H9 (cell line): ENCODE measurements around the gene COL18A1. TPM values are rescaled to one million over a fixed set of nuclear protein-coding genes. Genes with fewer than 3 reads are reported as not detected.

Experiments used
- DNase-seq: peaks from one replicate; pipeline ENCODE4 v3.0.0-alpha.2; 2017
- H2AFZ ChIP-seq: one replicate; pipeline ENCODE4 v1.6.1; 2013; ENCODE audit warnings: mild to moderate bottlenecking, low read length, control low read depth, moderate library complexity
- H2AK5ac ChIP-seq: 2 replicates; pipeline ENCODE4 v1.6.1; 2013; ENCODE audit warnings: low read length, control low read depth, mixed read lengths; ENCODE audit not compliant: insufficient read length
- H2BK120ac ChIP-seq: one replicate; pipeline ENCODE4 v1.6.1; 2013; ENCODE audit warnings: low read depth, mild to moderate bottlenecking, low read length, control low read depth, inconsistent platforms; ENCODE audit not compliant: poor library complexity, severe bottlenecking
- H2BK12ac ChIP-seq: 2 replicates; pipeline ENCODE4 v1.6.1; 2013; ENCODE audit warnings: low read length, control low read depth, mixed read lengths, low read depth; ENCODE audit not compliant: insufficient read length
- H2BK15ac ChIP-seq: 2 replicates; pipeline ENCODE4 v1.6.1; 2013; ENCODE audit warnings: low read depth, low read length, control low read depth
- H2BK20ac ChIP-seq: one replicate; pipeline ENCODE4 v1.6.1; 2013; ENCODE audit warnings: low read depth, mild to moderate bottlenecking, low read length, control low read depth, inconsistent platforms; ENCODE audit not compliant: poor library complexity, severe bottlenecking
- H2BK5ac ChIP-seq: 2 replicates; pipeline ENCODE4 v1.6.1; 2013; ENCODE audit warnings: low read length, control low read depth, mixed read lengths; ENCODE audit not compliant: insufficient read length
- H3K14ac ChIP-seq: 2 replicates; pipeline ENCODE4 v1.6.1; 2013; ENCODE audit warnings: low read length, control low read depth; ENCODE audit not compliant: insufficient read depth
- H3K18ac ChIP-seq: 2 replicates; pipeline ENCODE4 v1.6.1; 2013; ENCODE audit warnings: low read depth, mild to moderate bottlenecking, mixed read lengths, low read length, control low read depth; ENCODE audit not compliant: insufficient read length
- H3K23ac ChIP-seq: 2 replicates; pipeline ENCODE4 v1.6.1; 2013; ENCODE audit warnings: low read length, control low read depth, mixed read lengths, low read depth; ENCODE audit not compliant: insufficient read length
- H3K23me2 ChIP-seq: 2 replicates; pipeline ENCODE4 v1.6.1; 2013; ENCODE audit warnings: low read depth, mild to moderate bottlenecking, mixed read lengths, low read length, control low read depth; ENCODE audit not compliant: insufficient read length, poor library complexity, severe bottlenecking
- H3K27ac ChIP-seq: 2 replicates; pipeline ENCODE4 v1.5.1; 2013; ENCODE audit warnings: low read length, control low read depth, mixed read lengths, low read depth; ENCODE audit not compliant: insufficient read length
- H3K27me3 ChIP-seq: 2 replicates; pipeline ENCODE4 v1.6.1; 2013; ENCODE audit warnings: low read length, control low read depth, inconsistent platforms; ENCODE audit not compliant: insufficient read depth
- H3K4ac ChIP-seq: 2 replicates; pipeline ENCODE4 v1.6.1; 2013; ENCODE audit warnings: low read depth, mild to moderate bottlenecking, control low read depth, inconsistent platforms, low read length, moderate library complexity
- H3K4me1 ChIP-seq: 2 replicates; pipeline ENCODE4 v1.6.1; 2013; ENCODE audit warnings: low read length, control low read depth, inconsistent platforms; ENCODE audit not compliant: insufficient read depth
- H3K4me2 ChIP-seq: 2 replicates; pipeline ENCODE4 v1.6.1; 2013; ENCODE audit warnings: low read length, control low read depth, mixed read lengths; ENCODE audit not compliant: insufficient read length, insufficient read depth
- H3K56ac ChIP-seq: 2 replicates; pipeline ENCODE4 v1.6.1; 2013; ENCODE audit warnings: low read depth, mild to moderate bottlenecking, mixed read lengths, low read length, control low read depth; ENCODE audit not compliant: insufficient read length
- H3K79me1 ChIP-seq: 2 replicates; pipeline ENCODE4 v1.6.1; 2013; ENCODE audit warnings: low read depth, mild to moderate bottlenecking, moderate library complexity, low read length, control low read depth, inconsistent platforms; ENCODE audit not compliant: insufficient read depth, poor library complexity, severe bottlenecking
- H3K79me2 ChIP-seq: 2 replicates; pipeline ENCODE4 v1.6.1; 2013; ENCODE audit warnings: low read length, control low read depth, inconsistent platforms; ENCODE audit not compliant: insufficient read depth
- H3K9ac ChIP-seq: 2 replicates; pipeline ENCODE4 v1.6.1; 2013; ENCODE audit warnings: low read length, control low read depth, mixed read lengths; ENCODE audit not compliant: insufficient read length; ENCODE audit errors: extremely low read depth
- H3K9me3 ChIP-seq: one replicate; pipeline ENCODE4 v1.6.1; 2013; ENCODE audit warnings: low read depth, low read length, inconsistent platforms; ENCODE audit not compliant: control insufficient read depth
- H3T11ph ChIP-seq: one replicate; pipeline ENCODE4 v1.6.1; 2013; ENCODE audit warnings: mild to moderate bottlenecking, low read length, control low read depth, inconsistent platforms
- H4K20me1 ChIP-seq: one replicate; pipeline ENCODE4 v1.6.1; 2013; ENCODE audit not compliant: control insufficient read depth, insufficient read length, insufficient read depth
- H4K5ac ChIP-seq: 2 replicates; pipeline ENCODE4 v1.6.1; 2013; ENCODE audit warnings: low read depth, mild to moderate bottlenecking, mixed read lengths, low read length, control low read depth; ENCODE audit not compliant: insufficient read length
- H4K8ac ChIP-seq: replicated peaks from 2 replicates; pipeline ENCODE4 v1.6.1; 2013; ENCODE audit warnings: low read length, control low read depth, mixed read lengths, low read depth; ENCODE audit not compliant: insufficient read length
- H4K91ac ChIP-seq: 2 replicates; pipeline ENCODE4 v1.6.1; 2013; ENCODE audit warnings: low read depth, mild to moderate bottlenecking, moderate library complexity, mixed read lengths, low read length, control low read depth; ENCODE audit not compliant: insufficient read length
- H3K27ac Mint-ChIP-seq, 3 experiments: 2 replicates in 2 of 3; 3 replicates in 1 of 3; pipeline ENCODE4 v1.8.0; 2020 to 2021; ENCODE audit warnings: mixed read lengths in 3 of 3, mild to moderate bottlenecking in 1 of 3, moderate library complexity in 1 of 3
- H3K27me3 Mint-ChIP-seq: 2 replicates; pipeline ENCODE4 v1.8.0; 2021; ENCODE audit warnings: low read depth, mild to moderate bottlenecking, moderate library complexity, mixed read lengths
- H3K36me3 Mint-ChIP-seq, 3 experiments: 2 replicates in 2 of 3; 3 replicates in 1 of 3; pipeline ENCODE4 v1.8.0; 2020 to 2021; ENCODE audit warnings: low read depth in 3 of 3, mixed read lengths in 3 of 3; ENCODE audit not compliant: insufficient read depth in 1 of 3
- H3K4me1 Mint-ChIP-seq, 2 experiments: 2 replicates each; pipeline ENCODE4 v1.8.0; 2020; ENCODE audit warnings: mixed read lengths in 2 of 2
- H3K4me3 Mint-ChIP-seq, 2 experiments: 2 replicates in 1 of 2; 3 replicates in 1 of 2; pipeline ENCODE4 v1.8.0; 2020 to 2021; ENCODE audit warnings: mild to moderate bottlenecking in 2 of 2, mixed read lengths in 2 of 2, moderate library complexity in 1 of 2
- H3K9me3 Mint-ChIP-seq, 2 experiments: 2 replicates in 1 of 2; 3 replicates in 1 of 2; pipeline ENCODE4 v1.8.0; 2020; ENCODE audit warnings: mild to moderate bottlenecking in 2 of 2, mixed read lengths in 2 of 2, moderate library complexity in 1 of 2
- WGBS: extraction: QIAGEN DNeasy Blood & Tissue Kit; methylation state at CpG from one replicate; pipeline ENCODE4 v1.1.7; 2013; ENCODE audit warnings: missing lambda C conversion rate, low lambda C conversion rate, mixed read lengths; ENCODE audit not compliant: insufficient read length; ENCODE audit errors: extremely low coverage; 5-methylcytosine and 5-hydroxymethylcytosine counted together
- total RNA-seq: library from RNA; stranded (reverse); gene quantifications from 2 replicates; pipeline ENCODE4 v1.2.1, GENCODE V29; 2021
- TF ChIP-seq, protein P1 (sequence below): fragments of 200-600 bp; sonication (generic); conservative IDR thresholded peaks from 3 replicates; pipeline ENCODE4 v1.8.0; 2021; ENCODE audit warnings: antibody characterized with exemption, mild to moderate bottlenecking

The COL18A1 gene
- total RNA-seq, 1 experiment from 2014 or later, result 232 TPM

DNA sequence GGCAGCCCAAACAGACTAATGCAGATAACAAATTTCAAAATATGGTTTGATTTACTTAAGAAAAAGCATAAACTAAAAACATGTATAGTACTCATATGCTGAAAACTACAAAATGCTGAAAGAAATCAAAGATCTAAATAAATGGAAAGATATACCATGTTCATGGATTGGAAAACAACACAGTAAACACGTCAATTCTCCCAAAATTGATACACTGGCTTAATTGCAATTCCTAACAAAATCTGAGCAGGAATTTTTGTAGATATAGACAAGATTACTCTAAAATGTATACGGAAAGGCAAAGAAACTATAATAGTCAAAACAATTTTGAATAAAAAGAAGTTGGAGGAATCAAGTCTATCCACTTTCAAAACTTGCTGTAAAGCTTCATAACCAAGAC lies 116.3 kb downstream of the COL18A1 start:
- WGBS, result no CpG with 5 or more reads among the region's 2 CpGs
- H3K9me3 ChIP-seq, result peaks cover 3% of the 10 kb centered on the region
- H3K4me2 ChIP-seq, result no peak overlapping the region
- no peak overlapping the region for H2BK120ac ChIP-seq
- H3K9ac ChIP-seq, result no peak overlapping the region
- Mint-ChIP-seq H3K4me3 (no peak overlapping the region), H3K9me3 (peaks cover 46 to 52% of the 10 kb centered on the region in 2 experiments), H3K27ac (no peak overlapping the region), H3K36me3 (peaks cover 60 to 73% (median 71%) of the 10 kb centered on the region in 3 experiments), H3K4me1 (no peaks in the 10 kb centered on the region), H3K27me3 (peaks cover 11% of the 10 kb centered on the region)
- no peak overlapping the region for H4K5ac ChIP-seq
- no peak overlapping the region for H3K27ac ChIP-seq
- H3K23me2 ChIP-seq, result no peaks in the 10 kb centered on the region
- H3K23ac ChIP-seq, result no peak overlapping the region
- H3K18ac ChIP-seq, result no peak overlapping the region
- H4K91ac ChIP-seq, result no peak overlapping the region
- H3T11ph ChIP-seq, result no peak overlapping the region
- H3K27me3 ChIP-seq, result no peaks in the 10 kb centered on the region
- no peak overlapping the region for H2BK5ac ChIP-seq
- no peaks in the 10 kb centered on the region for H4K20me1 ChIP-seq
- no peak overlapping the region for H2AFZ ChIP-seq
- H2BK12ac ChIP-seq, result no peak overlapping the region
- H2BK15ac ChIP-seq, result no peak overlapping the region
- H3K79me1 ChIP-seq, result no peaks in the 10 kb centered on the region
- no peaks in the 10 kb centered on the region for H3K79me2 ChIP-seq
- H3K14ac ChIP-seq, result no peak overlapping the region
- no peak for DNase-seq
- H2AK5ac ChIP-seq, result no peak overlapping the region
- H3K56ac ChIP-seq, result no peak overlapping the region
- TF ChIP-seq, protein P1, sequence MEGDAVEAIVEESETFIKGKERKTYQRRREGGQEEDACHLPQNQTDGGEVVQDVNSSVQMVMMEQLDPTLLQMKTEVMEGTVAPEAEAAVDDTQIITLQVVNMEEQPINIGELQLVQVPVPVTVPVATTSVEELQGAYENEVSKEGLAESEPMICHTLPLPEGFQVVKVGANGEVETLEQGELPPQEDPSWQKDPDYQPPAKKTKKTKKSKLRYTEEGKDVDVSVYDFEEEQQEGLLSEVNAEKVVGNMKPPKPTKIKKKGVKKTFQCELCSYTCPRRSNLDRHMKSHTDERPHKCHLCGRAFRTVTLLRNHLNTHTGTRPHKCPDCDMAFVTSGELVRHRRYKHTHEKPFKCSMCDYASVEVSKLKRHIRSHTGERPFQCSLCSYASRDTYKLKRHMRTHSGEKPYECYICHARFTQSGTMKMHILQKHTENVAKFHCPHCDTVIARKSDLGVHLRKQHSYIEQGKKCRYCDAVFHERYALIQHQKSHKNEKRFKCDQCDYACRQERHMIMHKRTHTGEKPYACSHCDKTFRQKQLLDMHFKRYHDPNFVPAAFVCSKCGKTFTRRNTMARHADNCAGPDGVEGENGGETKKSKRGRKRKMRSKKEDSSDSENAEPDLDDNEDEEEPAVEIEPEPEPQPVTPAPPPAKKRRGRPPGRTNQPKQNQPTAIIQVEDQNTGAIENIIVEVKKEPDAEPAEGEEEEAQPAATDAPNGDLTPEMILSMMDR, result no peak
- no peak overlapping the region for H2BK20ac ChIP-seq
- H3K4ac ChIP-seq, result no peak overlapping the region
- no peak overlapping the region for H4K8ac ChIP-seq
- H3K4me1 ChIP-seq, result no peaks in the 10 kb centered on the region
